Mucosa of descending colon (tissue), 3 donors: ENCODE data around the gene ESRRB. TPM values are rescaled to one million over a fixed set of nuclear protein-coding genes. Genes with fewer than 3 reads are reported as not detected.

Experiments
- ATAC-seq: fragments of 200-7000 bp; cut with Tn5 transposase; one replicate; pipeline ENCODE4 v1.9.1; 2020; ENCODE audit warnings: mild to moderate bottlenecking, moderate library complexity
- DNase-seq, 3 donors: peaks; one replicate each; pipeline ENCODE4 v3.0.0-alpha.2; 2020
- H3K36me3 ChIP-seq: fragments of 200-600 bp; one replicate; pipeline ENCODE4 v1.8.0; 2021; ENCODE audit warnings: low read depth, mild to moderate bottlenecking
- H3K4me1 ChIP-seq: fragments of 200-600 bp; one replicate; pipeline ENCODE4 v1.8.0; 2021; ENCODE audit warnings: low read depth, mild to moderate bottlenecking
- H3K4me3 ChIP-seq: fragments of 200-600 bp; one replicate; pipeline ENCODE4 v1.8.0; 2021; ENCODE audit warnings: mild to moderate bottlenecking
- H3K9me3 ChIP-seq: fragments of 200-600 bp; one replicate; pipeline ENCODE4 v1.8.0; 2021; ENCODE audit warnings: mild to moderate bottlenecking
- CTCF ChIP-seq: fragments of 200-600 bp; IDR thresholded peaks from one replicate; pipeline ENCODE4 v1.8.0; 2022; ENCODE audit warnings: antibody characterized with exemption, mild to moderate bottlenecking
- intact Hi-C, 2 donors: fragments of 100-400 bp; cut with DNase I in 1 of 2; cut with micrococcal nuclease in 1 of 2; formaldehyde crosslinking; loops; one replicate each; pipeline versions ENCODE4 v1.11.0 to v1.11.1; 2022; cut with DNase I, micrococcal nuclease
- total RNA-seq, 3 donors: library from RNA; stranded (reverse); fragmentation: NEBNext Ultra II Directional in 2 of 3; extraction: Animal tissue kit (Norgen Biotek cat#: 25700) in 2 of 3; gene quantifications; one replicate each; pipeline versions ENCODE4 v1.2.1 to v1.2.4, GENCODE V29; 2021 to 2023
- donor health status: DM: no; HTN: no; CAD: no; lungs with moderate emphysema.
- donor health status: DM: no; HTN: no; CAD: no.
- donor health status: DM: no; HTN: yes; CAD: no.

The ESRRB gene
- total RNA-seq, 3 donors from 2014 or later = 0.14 to 0.32 TPM; not detected in 1

- Histone ChIP-seq H3K4me1 (no peaks in the 10 kb centered on the region), H3K4me3 (no peak overlapping the region), H3K9me3 (no peaks in the 10 kb centered on the region), H3K36me3 (no peaks in the 10 kb centered on the region)
- ATAC-seq = no peak
- DNase-seq = no peak
- intact Hi-C loops = no loop called here
- no peak for TF ChIP-seq CTCF
These were observed 120.7 kb downstream of the ESRRB start for GRCh38 chr14:76496595-76496994.

GRCh38 chr14:76497550-76498462 is 121.9 kb downstream of the ESRRB start:
- H3K36me3 ChIP-seq = no peaks in the 10 kb centered on the region
- DNase-seq = no peak
- intact Hi-C loops = no loop called here

GRCh38 chr14:76498463-76498935 is 122.6 kb downstream of the ESRRB start:
- Histone ChIP-seq H3K4me1 (no peaks in the 10 kb centered on the region), H3K4me3 (no peak overlapping the region), H3K36me3 (no peaks in the 10 kb centered on the region), H3K9me3 (no peaks in the 10 kb centered on the region)
- ATAC-seq (no peak), DNase-seq (no peak)
- TF ChIP-seq CTCF = no peak
- intact Hi-C loops = no loop called here

More at GRCh38 chr14:76497550-76498462, 121.9 kb downstream of the ESRRB start:
- H3K9me3 ChIP-seq = no peaks in the 10 kb centered on the region
- no peak for TF ChIP-seq CTCF
- no peaks in the 10 kb centered on the region for H3K4me1 ChIP-seq
- no peak overlapping the region for H3K4me3 ChIP-seq
- no peak for ATAC-seq

GRCh38 chr14:76498976-76499375 is 123.0 kb downstream of the ESRRB start:
- intact Hi-C loops = no loop called here
- Histone ChIP-seq H3K36me3 (no peaks in the 10 kb centered on the region), H3K9me3 (no peaks in the 10 kb centered on the region), H3K4me1 (no peaks in the 10 kb centered on the region), H3K4me3 (no peak overlapping the region)
- ATAC-seq (no peak), DNase-seq (no peak)
- no peak for TF ChIP-seq CTCF

GRCh38 chr14:76499399-76499798 is 123.5 kb downstream of the ESRRB start:
- intact Hi-C loops = no loop called here
- DNase-seq (no peak), ATAC-seq (no peak)
- Histone ChIP-seq H3K4me3 (no peak overlapping the region), H3K9me3 (no peaks in the 10 kb centered on the region), H3K4me1 (no peaks in the 10 kb centered on the region), H3K36me3 (no peaks in the 10 kb centered on the region)
- TF ChIP-seq CTCF = no peak
